DMS79 treated with DMSO at 0.1 percent for 48 hours (cell line): Measurements from ENCODE around the gene MAGEE2.
"Not testable (repeated sequence)": the region's sequence is repeated elsewhere in the genome, so short reads cannot be mapped to it uniquely, and the experiment has no call there.

Source experiments
- DNase-seq: peaks from one replicate; lab custom pipeline; 2025; lab: John Stamatoyannopoulos, UW

Gene MAGEE2, protein sequence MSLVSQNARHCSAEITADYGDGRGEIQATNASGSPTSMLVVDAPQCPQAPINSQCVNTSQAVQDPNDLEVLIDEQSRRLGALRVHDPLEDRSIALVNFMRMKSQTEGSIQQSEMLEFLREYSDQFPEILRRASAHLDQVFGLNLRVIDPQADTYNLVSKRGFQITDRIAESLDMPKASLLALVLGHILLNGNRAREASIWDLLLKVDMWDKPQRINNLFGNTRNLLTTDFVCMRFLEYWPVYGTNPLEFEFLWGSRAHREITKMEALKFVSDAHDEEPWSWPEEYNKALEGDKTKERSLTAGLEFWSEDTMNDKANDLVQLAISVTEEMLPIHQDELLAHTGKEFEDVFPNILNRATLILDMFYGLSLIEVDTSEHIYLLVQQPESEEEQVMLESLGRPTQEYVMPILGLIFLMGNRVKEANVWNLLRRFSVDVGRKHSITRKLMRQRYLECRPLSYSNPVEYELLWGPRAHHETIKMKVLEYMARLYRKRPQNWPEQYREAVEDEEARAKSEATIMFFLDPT

GRCh38 chrX:75784680-75785491, at the start of gene MAGEE2:
TSS of gene MAGEE2 (minus strand) at chrX:75785254. CDS start at chrX:75785051, 203 bp downstream.
- peak; percentile 38 for DNase-seq

- no peak for DNase-seq
Observed at GRCh38 chrX:75786290-75786689, 1.2 kb upstream of the MAGEE2 start.

DNA sequence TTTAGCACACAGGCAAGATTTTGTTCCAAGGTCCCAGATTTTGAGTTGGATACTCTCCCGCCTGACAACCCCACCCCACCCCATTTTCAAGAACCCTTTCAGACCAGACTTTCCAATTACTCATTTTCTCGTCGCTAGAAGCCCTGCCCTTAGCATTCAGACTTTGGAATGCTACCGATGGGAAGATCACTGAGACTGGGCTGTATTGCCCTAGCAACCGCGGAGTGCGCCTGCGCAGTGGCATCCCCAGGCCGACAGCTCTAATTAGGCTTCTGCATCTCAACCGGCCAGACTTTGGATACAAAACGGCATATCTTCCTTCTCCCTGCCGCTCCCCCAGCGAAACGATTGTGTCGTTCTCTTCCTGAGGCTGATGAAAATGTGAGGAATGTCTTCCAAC, 3.4 kb downstream of the MAGEE2 start:
- DNase-seq: peak; percentile 7

DNA sequence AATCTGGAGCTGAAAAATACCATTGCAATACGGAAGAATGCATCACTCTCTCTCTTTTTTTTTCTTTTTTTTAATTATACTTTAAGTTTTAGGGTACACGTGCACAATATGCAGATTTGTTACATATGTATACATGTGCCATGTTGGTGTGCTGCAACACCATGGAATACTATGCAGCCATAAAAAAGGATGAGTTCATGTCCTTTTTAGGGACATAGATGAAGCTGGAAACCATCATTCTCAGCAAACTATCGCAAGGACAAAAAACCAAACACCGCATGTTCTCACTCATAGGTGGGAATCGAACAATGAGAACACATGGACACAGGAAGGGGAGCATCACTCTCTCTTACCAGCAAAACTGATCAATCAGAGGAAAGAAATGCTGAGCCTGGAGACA, 17.0 kb downstream of the MAGEE2 start:
- DNase-seq: not testable (repeated sequence)

DNA sequence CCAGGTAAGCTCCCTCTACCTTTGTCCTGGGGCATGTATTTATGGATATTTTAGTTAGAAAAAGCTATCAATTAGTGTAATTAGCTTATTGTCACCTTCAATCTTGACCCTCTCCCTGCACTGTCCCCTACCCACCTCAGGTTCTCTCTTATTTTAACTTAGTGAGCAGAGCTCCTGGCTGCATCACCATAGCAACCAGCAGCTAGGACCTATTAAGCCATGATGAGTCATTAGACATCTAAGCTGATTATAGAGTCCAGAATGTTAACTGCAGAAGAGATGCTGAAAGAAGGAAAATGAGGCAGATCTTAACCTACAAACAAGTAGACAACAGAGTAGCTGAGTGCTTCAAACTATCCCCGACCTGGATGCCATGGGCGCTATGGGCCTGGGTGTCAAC, 36.6 kb downstream of the MAGEE2 start:
- no peak for DNase-seq

GRCh38 chrX:75746891-75747639, 38.0 kb downstream of the MAGEE2 start:
- DNase-seq: peak; percentile 5
